ENCODE data around the gene ZNF214. TPM values are rescaled to one million over a fixed set of nuclear protein-coding genes. Genes with fewer than 3 reads are reported as not detected.

ZNF214 gene
- total RNA-seq, 1 donor from 2014 or later, result 7.9 TPM

GRCh38 chr11:7014118-7014517 lies 6.0 kb downstream of the ZNF214 start:
- no peak overlapping the region for H3K27ac Mint-ChIP-seq
- peaks cover 10% of the 10 kb centered on the region for H3K4me1 Mint-ChIP-seq (ENCODE audit: unreplicated experiment)
- no peak for DNase-seq (ENCODE audit: extremely low spot score, unreplicated experiment)
- no peaks in the 10 kb centered on the region for H3K9me3 Mint-ChIP-seq
- no peaks in the 10 kb centered on the region for H3K27me3 Mint-ChIP-seq
- no peak for TF ChIP-seq CTCF (conservative IDR thresholded peaks at IDR 0.05)
- H3K4me3 Mint-ChIP-seq, result no peak overlapping the region
- H3K36me3 Mint-ChIP-seq, result peaks cover 8% of the 10 kb centered on the region

- Mint-ChIP-seq H3K4me3 (no peak overlapping the region), H3K27ac (no peak overlapping the region), H3K4me1 (ENCODE audit: unreplicated experiment) (no peaks in the 10 kb centered on the region), H3K36me3 (peaks cover 24% of the 10 kb centered on the region), H3K27me3 (no peaks in the 10 kb centered on the region), H3K9me3 (no peaks in the 10 kb centered on the region)
- DNase-seq (ENCODE audit: extremely low spot score, unreplicated experiment), result no peak
- no peak for TF ChIP-seq CTCF (conservative IDR thresholded peaks at IDR 0.05)
Measured at GRCh38 chr11:7004482-7004881, 15.7 kb downstream of the ZNF214 start.

GRCh38 chr11:6995703-6996102 lies 24.4 kb downstream of the ZNF214 start:
- H3K4me3 Mint-ChIP-seq, result no peak overlapping the region
- no peak overlapping the region for H3K27ac Mint-ChIP-seq
- H3K36me3 Mint-ChIP-seq, result peaks cover 13% of the 10 kb centered on the region
- H3K27me3 Mint-ChIP-seq, result no peaks in the 10 kb centered on the region
- no peak for DNase-seq (ENCODE audit: extremely low spot score, unreplicated experiment)
- no peaks in the 10 kb centered on the region for H3K9me3 Mint-ChIP-seq
- H3K4me1 Mint-ChIP-seq (ENCODE audit: unreplicated experiment), result peaks cover 12% of the 10 kb centered on the region
- no peak for TF ChIP-seq CTCF (conservative IDR thresholded peaks at IDR 0.05)

GRCh38 chr11:6992457-6993417 lies 27.4 kb downstream of the ZNF214 start:
- Mint-ChIP-seq H3K9me3 (no peaks in the 10 kb centered on the region), H3K4me1 (ENCODE audit: unreplicated experiment) (peaks cover 12% of the 10 kb centered on the region), H3K27ac (peak overlapping the region; percentile 67), H3K36me3 (no peaks in the 10 kb centered on the region), H3K27me3 (no peaks in the 10 kb centered on the region), H3K4me3 (no peak overlapping the region)
- DNase-seq (ENCODE audit: extremely low spot score, unreplicated experiment), result no peak
- TF ChIP-seq CTCF (conservative IDR thresholded peaks at IDR 0.05), result no peak

GRCh38 chr11:6992026-6992425 lies 28.1 kb downstream of the ZNF214 start:
- TF ChIP-seq CTCF (conservative IDR thresholded peaks at IDR 0.05), result no peak
- Mint-ChIP-seq H3K36me3 (no peaks in the 10 kb centered on the region), H3K4me1 (ENCODE audit: unreplicated experiment) (peaks cover 12% of the 10 kb centered on the region), H3K9me3 (no peaks in the 10 kb centered on the region), H3K4me3 (no peak overlapping the region), H3K27ac (peak overlapping the region; percentile 67), H3K27me3 (no peaks in the 10 kb centered on the region)
- no peak for DNase-seq (ENCODE audit: extremely low spot score, unreplicated experiment)

Measured in type B pancreatic cell (in vitro differentiated cells).